HCT116 (cell line): Measurements from ENCODE around the gene MAP1LC3B2. TPM values are rescaled to one million over a fixed set of nuclear protein-coding genes. Genes with fewer than 3 reads are reported as not detected.
"Not testable (repeated sequence)": the region's sequence is repeated elsewhere in the genome, so short reads cannot be mapped to it uniquely, and the experiment has no call there.

ENCODE experiments used
- ATAC-seq: fragments of 200-7000 bp; cut with Tn5 transposase; 2 replicates; pipeline ENCODE4 v1.9.1; 2020; ENCODE audit warnings: mild to moderate bottlenecking, moderate library complexity
- BruUV-seq: library from RNA; stranded (reverse); fragments of 400-500 nt; replicated peaks from 2 replicates; lab custom pipeline; 2021; lab: Mats Ljungman, UMichigan
- CTCF ChIA-PET: fragments of 300-600 bp; sonication (Branson Sonifier 250); formaldehyde crosslinking; loops from one replicate; lab custom pipeline; 2021; ENCODE audit warnings: antibody characterized with exemption; lab: Charles Lee
- POLR2A ChIA-PET: fragments of 300-600, 350-600 bp; sonication (Branson Sonifier 250); formaldehyde crosslinking; loops from one replicate; lab custom pipeline; 2021; ENCODE audit warnings: antibody characterized with exemption; lab: Charles Lee
- RAD21 ChIA-PET, 2 experiments: fragments of 300-600 bp; sonication (Branson Sonifier 250); formaldehyde crosslinking; loops; one replicate each; lab custom pipeline; 2023; ENCODE audit warnings: low total read pairs in 2 of 2; ENCODE audit not compliant: uncharacterized antibody in 2 of 2, unreplicated experiment in 2 of 2, low non-redundant PET in 1 of 2; lab: Charles Lee
- DNase-seq: peaks from one replicate; pipeline ENCODE4 v3.0.0-alpha.2; 2010; ENCODE audit warnings: low read depth, low spot score
- H2AFZ ChIP-seq: fragments of 200-600 bp; shearing (Covaris generic), sonication (generic); 2 replicates; pipeline ENCODE4 v1.6.1; 2017; ENCODE audit warnings: low read depth, mixed run types, mixed read lengths, antibody characterized with exemption, low read length; ENCODE audit not compliant: poor library complexity, severe bottlenecking
- H3K27ac ChIP-seq: 2 replicates; pipeline ENCODE4 v1.5.1; 2012; ENCODE audit warnings: low read depth, low read length
- H3K27me3 ChIP-seq: fragments of 200-600 bp; sonication (generic); 2 replicates; pipeline ENCODE4 v1.6.1; 2016; ENCODE audit warnings: mixed run types, low read length, mixed read lengths; ENCODE audit not compliant: insufficient read depth
- H3K36me3 ChIP-seq, 2 experiments: fragments of 200-500 bp in 1 of 2; fragments of 200-600 bp in 1 of 2; sonication (Bioruptor generic) in 1 of 2; sonication (generic) in 1 of 2; 2 replicates each; pipeline versions ENCODE4 v1.5.1 to v1.6.1; 2014 to 2016; ENCODE audit warnings: low read length in 2 of 2, inconsistent platforms in 1 of 2, mixed read lengths in 1 of 2, mixed run types in 1 of 2; ENCODE audit not compliant: insufficient read depth in 2 of 2, control insufficient read depth in 1 of 2
- H3K4me1 ChIP-seq, 2 experiments: fragments of 200-600 bp in 1 of 2; sonication (generic) in 1 of 2; 2 replicates each; pipeline versions ENCODE4 v1.5.1 to v1.6.1; 2012 to 2017; ENCODE audit warnings: low read length in 2 of 2, inconsistent platforms in 1 of 2, mild to moderate bottlenecking in 1 of 2, mixed read lengths in 1 of 2, mixed run types in 1 of 2, moderate library complexity in 1 of 2; ENCODE audit not compliant: insufficient read depth in 2 of 2, control insufficient read depth in 1 of 2
- H3K4me2 ChIP-seq: fragments of 200-600 bp; sonication (generic); 2 replicates; pipeline ENCODE4 v1.6.1; 2017; ENCODE audit warnings: mixed run types, low read length, mixed read lengths
- H3K4me3 ChIP-seq, 2 experiments: fragments of 200-600 bp in 1 of 2; sonication (generic) in 1 of 2; replicated peaks in 1 of 2; 2 replicates each; pipeline ENCODE4 v1.5.1; 2011 to 2016; ENCODE audit warnings: low read length in 2 of 2, control low read depth in 1 of 2, low read depth in 1 of 2, mild to moderate bottlenecking in 1 of 2, mixed read lengths in 1 of 2, mixed run types in 1 of 2
- H3K79me2 ChIP-seq: fragments of 200-600 bp; sonication (generic); 2 replicates; pipeline ENCODE4 v1.6.1; 2017; ENCODE audit warnings: mild to moderate bottlenecking, mixed run types, low read length, moderate library complexity, mixed read lengths; ENCODE audit not compliant: insufficient read depth
- H3K9ac ChIP-seq: fragments of 200-600 bp; sonication (generic); 2 replicates; pipeline ENCODE4 v1.6.1; 2016; ENCODE audit warnings: low read length, mixed read lengths
- H3K9me2 ChIP-seq: fragments of 200-600 bp; sonication (generic), shearing (Covaris generic); 2 replicates; pipeline ENCODE4 v1.6.1; 2017; ENCODE audit warnings: mixed run types, mild to moderate bottlenecking, moderate library complexity; ENCODE audit not compliant: insufficient read depth
- H3K9me3 ChIP-seq, 2 experiments: fragments of 200-500 bp in 1 of 2; fragments of 200-600 bp in 1 of 2; sonication (Bioruptor generic) in 1 of 2; sonication (generic) in 1 of 2; 2 replicates each; pipeline ENCODE4 v1.6.1; 2014 to 2017; ENCODE audit warnings: low read length in 2 of 2, mixed read lengths in 2 of 2, inconsistent platforms in 1 of 2, low read depth in 1 of 2, mild to moderate bottlenecking in 1 of 2, mixed run types in 1 of 2, moderate library complexity in 1 of 2; ENCODE audit not compliant: control insufficient read depth in 1 of 2, insufficient read depth in 1 of 2
- H4K20me1 ChIP-seq: fragments of 200-600 bp; sonication (generic), shearing (Covaris generic); 2 replicates; pipeline ENCODE4 v1.6.1; 2017; ENCODE audit warnings: mixed run types, mild to moderate bottlenecking, moderate library complexity; ENCODE audit not compliant: insufficient read depth
- ATF3 ChIP-seq: IDR thresholded peaks from 2 replicates; pipeline ENCODE4 v1.6.1; 2012
- CTCF ChIP-seq, 3 experiments: fragments of 200-600 bp in 1 of 3; sonication (generic) in 1 of 3; IDR thresholded peaks in 2 of 3; conservative IDR thresholded peaks in 1 of 3; 2 replicates each; pipeline ENCODE4 v1.5.1; 2012 to 2017; ENCODE audit warnings: low read depth in 2 of 3, low read length in 2 of 3, antibody characterized with exemption in 1 of 3, borderline replicate concordance in 1 of 3, control low read depth in 1 of 3, mild to moderate bottlenecking in 1 of 3, mixed read lengths in 1 of 3, mixed run types in 1 of 3, moderate library complexity in 1 of 3; ENCODE audit not compliant: insufficient read depth in 1 of 3
- ELF1 ChIP-seq: IDR thresholded peaks from 2 replicates; pipeline ENCODE4 v1.6.1; 2012; ENCODE audit warnings: low read depth, borderline replicate concordance
- EZH2phosphoT487 ChIP-seq: fragments of 200-600 bp; IDR thresholded peaks from 2 replicates; pipeline ENCODE4 v1.6.1; 2018; ENCODE audit warnings: antibody characterized with exemption, borderline replicate concordance
- FOSL1 ChIP-seq: IDR thresholded peaks from 2 replicates; pipeline ENCODE4 v1.6.1; 2012; ENCODE audit warnings: low read depth
- JUND ChIP-seq: IDR thresholded peaks from 2 replicates; pipeline ENCODE4 v1.6.1; 2012
- MAX ChIP-seq: IDR thresholded peaks from 2 replicates; pipeline ENCODE4 v1.6.1; 2012
- POLR2A ChIP-seq: IDR thresholded peaks from 2 replicates; pipeline ENCODE4 v1.7.0; 2011; ENCODE audit warnings: borderline replicate concordance; ENCODE audit not compliant: insufficient read depth, insufficient read length; ENCODE audit errors: extremely low read depth
- POLR2AphosphoS5 ChIP-seq: IDR thresholded peaks from 2 replicates; pipeline ENCODE4 v1.6.1; 2011; ENCODE audit warnings: mild to moderate bottlenecking, low read depth, low read length, moderate library complexity
- REST ChIP-seq: IDR thresholded peaks from 2 replicates; pipeline ENCODE4 v1.6.1; 2012; ENCODE audit warnings: low read depth
- SIN3A ChIP-seq: IDR thresholded peaks from 2 replicates; pipeline ENCODE4 v1.6.1; 2012; ENCODE audit warnings: low read depth
- SP1 ChIP-seq: IDR thresholded peaks from 2 replicates; pipeline ENCODE4 v1.6.1; 2012; ENCODE audit warnings: low read depth
- SRF ChIP-seq: IDR thresholded peaks from 2 replicates; pipeline ENCODE4 v1.6.1; 2012; ENCODE audit warnings: low read depth
- TCF7L2 ChIP-seq: IDR thresholded peaks from 2 replicates; pipeline ENCODE4 v1.7.0; 2011; ENCODE audit warnings: borderline replicate concordance, inconsistent platforms; ENCODE audit not compliant: insufficient read depth, insufficient read length; ENCODE audit errors: extremely low read depth
- ZFX ChIP-seq: fragments of 450-650 bp; IDR thresholded peaks from 2 replicates; pipeline ENCODE4 v1.6.1; 2017
- ZNF274 ChIP-seq: fragments of 200-500 bp; sonication (Bioruptor generic); IDR thresholded peaks from 2 replicates; pipeline ENCODE4 v1.6.1; 2014; ENCODE audit warnings: mild to moderate bottlenecking, low read depth, low read length, inconsistent platforms
- intact Hi-C: fragments of 100-400 bp; cut with micrococcal nuclease; formaldehyde crosslinking; loops from 2 replicates; pipeline ENCODE4 v1.10.0; 2022
- total RNA-seq: library from RNA; stranded (reverse); gene quantifications from one replicate; pipeline ENCODE4 v1.2.1, GENCODE V29; 2021; ENCODE audit not compliant: unreplicated experiment

Gene MAP1LC3B2
- total RNA-seq, 1 experiment from 2014 or later = 4.7 TPM

- no peaks in the 10 kb centered on the region for H4K20me1 ChIP-seq
- H3K4me3 ChIP-seq = no peak overlapping the region
- no peaks in the 10 kb centered on the region for H3K4me1 ChIP-seq
- no peaks in the 10 kb centered on the region for H3K27me3 ChIP-seq
- H2AFZ ChIP-seq = no peak overlapping the region
- H3K9me2 ChIP-seq = no peaks in the 10 kb centered on the region
- H3K9me3 ChIP-seq = no peaks in the 10 kb centered on the region
- no peak for TF ChIP-seq SIN3A
- no peak for TF ChIP-seq TCF7L2
- no peak for TF ChIP-seq POLR2A
- TF ChIP-seq FOSL1 = no peak
- no peak for TF ChIP-seq MAX
- no peak for TF ChIP-seq ELF1
- no peak for TF ChIP-seq SP1
- TF ChIP-seq JUND = no peak
- TF ChIP-seq ZFX = no peak
- no peak for TF ChIP-seq ATF3
- no peak for TF ChIP-seq ZNF274
- no peak for TF ChIP-seq EZH2phosphoT487
- no peak for TF ChIP-seq POLR2AphosphoS5
- TF ChIP-seq CTCF (IDR thresholded peaks at IDR 0.05 in 2 of 3, conservative IDR thresholded peaks at IDR 0.05 in 1 of 3; ENCODE audit: borderline replicate concordance in 1 of 3, insufficient read depth in 1 of 3, low read depth in 2 of 3, low read length in 2 of 3) = no peak
- TF ChIP-seq SRF = no peak
- no peak for TF ChIP-seq REST
- no TSS peak for BruUV-seq
- H3K9ac ChIP-seq = no peak overlapping the region
- POLR2A ChIA-PET = no interaction called here
- no peak overlapping the region for H3K27ac ChIP-seq
- intact Hi-C loops = no loop called here
- CTCF ChIA-PET = interaction anchor here (1.2 kb wide), 1 partner anchor 36 kb away, joined by 3 read pairs; no protein-coding TSS in a partner anchor
- DNase-seq (no peak), ATAC-seq (no peak)
- no peak overlapping the region for H3K4me2 ChIP-seq
- H3K36me3 ChIP-seq = no peaks in the 10 kb centered on the region
- no peaks in the 10 kb centered on the region for H3K79me2 ChIP-seq
- RAD21 ChIA-PET = no interaction called here
Observed at GRCh38 chr12:116573776-116574175, 14.6 kb downstream of the MAP1LC3B2 start.

- BruUV-seq, H2AFZ ChIP-seq, ATAC-seq, H3K4me2 ChIP-seq, intact Hi-C loops, H4K20me1 ChIP-seq, H3K4me3 ChIP-seq, H3K4me1 ChIP-seq, RAD21 ChIA-PET, H3K9ac ChIP-seq, H3K9me2 ChIP-seq, DNase-seq, CTCF ChIA-PET, H3K27ac ChIP-seq, H3K79me2 ChIP-seq, H3K9me3 ChIP-seq, H3K36me3 ChIP-seq, POLR2A ChIA-PET, H3K27me3 ChIP-seq: not testable (repeated sequence)
Observed at GRCh38 chr12:116575754-116576153, 16.6 kb downstream of the MAP1LC3B2 start.
